ENCODE results near the gene ZNF445.
"Not testable (repeated sequence)": the region's sequence is repeated elsewhere in the genome, so short reads cannot be mapped to it uniquely, and the experiment has no call there.

Gene ZNF445

GRCh38 chr3:44477312-44478030 lies at the start of gene ZNF445:
TSS of gene ZNF445 (minus strand) at chr3:44477670. CDS start at chr3:44455549, 22,121 bp downstream.
- DNase-seq: peak; percentile 48

- no peak for DNase-seq
Observed at GRCh38 chr3:44525060-44525459, 47.6 kb upstream of the ZNF445 start.

GRCh38 chr3:44522494-44522933 lies 45.0 kb upstream of the ZNF445 start:
- no peak for DNase-seq

GRCh38 chr3:44521721-44522120 lies 44.3 kb upstream of the ZNF445 start:
- no peak for DNase-seq

- DNase-seq: no peak
Observed at GRCh38 chr3:44518782-44519156, 41.3 kb upstream of the ZNF445 start.

GRCh38 chr3:44516230-44516629 lies 38.8 kb upstream of the ZNF445 start:
- no peak for DNase-seq

GRCh38 chr3:44513513-44513912 lies 36.0 kb upstream of the ZNF445 start:
- DNase-seq: no peak

- DNase-seq: no peak
Observed at GRCh38 chr3:44511238-44511566, 33.7 kb upstream of the ZNF445 start.

- DNase-seq: peak; percentile 22
Observed at GRCh38 chr3:44510000-44510368, 32.5 kb upstream of the ZNF445 start.

GRCh38 chr3:44509393-44509921 lies 32.0 kb upstream of the ZNF445 start:
- no peak for DNase-seq

GRCh38 chr3:44506961-44507360 lies 29.5 kb upstream of the ZNF445 start:
- no peak for DNase-seq

- no peak for DNase-seq
Observed at GRCh38 chr3:44506556-44506955, 29.1 kb upstream of the ZNF445 start.

- DNase-seq: no peak
Observed at GRCh38 chr3:44504566-44504965, 27.1 kb upstream of the ZNF445 start.

- DNase-seq: not testable (repeated sequence)
Observed at GRCh38 chr3:44503178-44503577, 25.7 kb upstream of the ZNF445 start.

- no peak for DNase-seq
Observed at GRCh38 chr3:44501971-44502370, 24.5 kb upstream of the ZNF445 start.

GRCh38 chr3:44499899-44500168 lies 22.4 kb upstream of the ZNF445 start:
- not testable (repeated sequence) for DNase-seq

GRCh38 chr3:44499149-44499898 lies 21.9 kb upstream of the ZNF445 start:
- no peak for DNase-seq

- DNase-seq: no peak
Observed at GRCh38 chr3:44495636-44496415, 18.4 kb upstream of the ZNF445 start.

- DNase-seq: no peak
Observed at GRCh38 chr3:44492496-44492895, 15.0 kb upstream of the ZNF445 start.

- no peak for DNase-seq
Observed at GRCh38 chr3:44482721-44483120, 5.3 kb upstream of the ZNF445 start.

- no peak for DNase-seq
Observed at GRCh38 chr3:44478606-44479094, 1.2 kb upstream of the ZNF445 start.

- DNase-seq: no peak
Observed at GRCh38 chr3:44478055-44478468, 592 bp upstream of the ZNF445 start.

GRCh38 chr3:44476963-44477311 lies 533 bp downstream of the ZNF445 start:
- peak; percentile 11 for DNase-seq

GRCh38 chr3:44476181-44476611 lies 1.3 kb downstream of the ZNF445 start:
- peak; percentile 23 for DNase-seq

All from kidney glomerular epithelial cell (primary cell).